ENCODE data around the gene KYNU. TPM values are rescaled to one million over a fixed set of nuclear protein-coding genes. Genes with fewer than 3 reads are reported as not detected.

The KYNU gene
- total and polyA plus RNA-seq, 2 of the 13 experiments (the other 11 are each of a cell fraction or from before 2014, with no cell fraction given) = 21.9 to 68.6 TPM

GRCh38 chr2:142863485-142863961, 13.9 kb upstream of the KYNU start (continued):
- TF ChIP-seq AHDC1 (CRISPR knock-in tag; IDR thresholded peaks at IDR 0.05; ENCODE audit: borderline replicate concordance) = peak; percentile 98
- TF ChIP-seq ZNF512 (CRISPR knock-in tag; IDR thresholded peaks at IDR 0.05) = no peak
- no peak for TF ChIP-seq CSRNP2 (CRISPR knock-in tag; conservative IDR thresholded peaks at IDR 0.05; ENCODE audit: low read depth)
- TF ChIP-seq ZHX1 (CRISPR knock-in tag; IDR thresholded peaks at IDR 0.05; ENCODE audit: low read depth) = no peak
- no peak for TF ChIP-seq ZNF337 (CRISPR knock-in tag; IDR thresholded peaks at IDR 0.05; ENCODE audit: borderline replicate concordance, low read depth)
- TF ChIP-seq THRA (CRISPR knock-in tag; IDR thresholded peaks at IDR 0.05; ENCODE audit: borderline replicate concordance) = peak; percentile 55; the same call in 1 of the 2 replicates
- TF ChIP-seq GPBP1L1 (CRISPR knock-in tag; IDR thresholded peaks at IDR 0.05) = no peak
- peak; percentile 48; the same call in 1 of the 2 replicates for TF ChIP-seq ATF2 (CRISPR knock-in tag; IDR thresholded peaks at IDR 0.05)
- no peak for TF ChIP-seq RNF2 (conservative IDR thresholded peaks at IDR 0.05; ENCODE audit: low read depth)

Data from HepG2 (cell line).